Measurements from ENCODE around the gene TPGS1. TPM values are rescaled to one million over a fixed set of nuclear protein-coding genes. Genes with fewer than 3 reads are reported as not detected.

Gene TPGS1
- total and polyA plus RNA-seq, 5 experiments from 2014 or later = 31.5 to 43.3 (median 33.0) TPM

DNA sequence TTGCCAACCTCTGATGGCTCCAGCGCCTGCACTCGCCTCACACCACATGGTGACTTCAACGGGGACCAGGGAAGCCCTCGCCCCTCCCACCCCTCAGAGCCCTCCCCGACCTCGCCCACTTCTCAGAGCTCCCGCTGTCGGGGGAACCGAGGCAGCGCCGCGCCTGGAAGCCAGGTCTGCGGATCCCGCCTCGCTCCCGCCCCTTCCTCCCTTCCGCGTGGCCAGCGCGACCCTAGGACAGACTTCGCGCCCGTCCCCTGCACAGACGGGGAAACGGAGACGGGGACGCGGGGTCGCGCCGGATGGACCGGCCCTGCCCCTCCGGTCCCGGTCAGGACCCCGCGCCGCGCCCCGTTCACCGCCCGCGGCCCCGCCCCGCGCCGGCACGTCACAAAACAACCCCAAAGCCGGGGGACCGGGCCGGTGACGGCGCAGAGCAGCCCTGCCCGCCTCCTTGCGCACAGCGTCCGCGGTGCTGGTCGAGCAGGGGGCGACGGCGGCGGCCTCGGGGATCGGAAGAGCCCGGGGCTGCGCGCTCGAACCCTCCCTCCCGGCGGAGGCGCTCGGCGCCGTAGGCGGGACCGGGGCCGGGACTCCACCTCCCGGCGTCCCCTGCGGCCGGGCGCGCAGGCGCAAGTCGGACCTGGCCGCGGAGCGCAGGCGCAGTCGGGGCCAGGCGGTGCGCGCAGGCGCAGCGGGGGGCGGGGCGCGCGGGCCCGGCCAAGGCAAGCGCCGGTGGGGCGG, 23.9 kb downstream of the TPGS1 start:
- Mint-ChIP-seq H3K27me3 (peaks cover 0 to 3% (median 0%) of the 10 kb centered on the region in 5 donors), H3K27ac (peak overlapping the region in 9 of 10 donors; percentile 32 to 93 (median 90)), H3K4me3 (peak overlapping the region; percentile 75 to 91 (median 81)), H3K36me3 (peaks cover 0 to 3% (median 0%) of the 10 kb centered on the region in 3 donors), H3K9me3 (no peaks in the 10 kb centered on the region), H3K4me1 (peaks cover 10 to 25% (median 15%) of the 10 kb centered on the region in 4 donors)
- DNase-seq = peak; percentile 83 to 97 (median 92)
- POLR2A ChIA-PET = interaction anchor here (0.5 to 5.0 kb wide), 17 partner anchors 9 to 529 kb away, joined by 3 to 55 read pairs (median 4); partner anchors contain the start of genes BSG, GZMM and TPGS1
- peak; percentile 75 to 80 for ATAC-seq

DNA sequence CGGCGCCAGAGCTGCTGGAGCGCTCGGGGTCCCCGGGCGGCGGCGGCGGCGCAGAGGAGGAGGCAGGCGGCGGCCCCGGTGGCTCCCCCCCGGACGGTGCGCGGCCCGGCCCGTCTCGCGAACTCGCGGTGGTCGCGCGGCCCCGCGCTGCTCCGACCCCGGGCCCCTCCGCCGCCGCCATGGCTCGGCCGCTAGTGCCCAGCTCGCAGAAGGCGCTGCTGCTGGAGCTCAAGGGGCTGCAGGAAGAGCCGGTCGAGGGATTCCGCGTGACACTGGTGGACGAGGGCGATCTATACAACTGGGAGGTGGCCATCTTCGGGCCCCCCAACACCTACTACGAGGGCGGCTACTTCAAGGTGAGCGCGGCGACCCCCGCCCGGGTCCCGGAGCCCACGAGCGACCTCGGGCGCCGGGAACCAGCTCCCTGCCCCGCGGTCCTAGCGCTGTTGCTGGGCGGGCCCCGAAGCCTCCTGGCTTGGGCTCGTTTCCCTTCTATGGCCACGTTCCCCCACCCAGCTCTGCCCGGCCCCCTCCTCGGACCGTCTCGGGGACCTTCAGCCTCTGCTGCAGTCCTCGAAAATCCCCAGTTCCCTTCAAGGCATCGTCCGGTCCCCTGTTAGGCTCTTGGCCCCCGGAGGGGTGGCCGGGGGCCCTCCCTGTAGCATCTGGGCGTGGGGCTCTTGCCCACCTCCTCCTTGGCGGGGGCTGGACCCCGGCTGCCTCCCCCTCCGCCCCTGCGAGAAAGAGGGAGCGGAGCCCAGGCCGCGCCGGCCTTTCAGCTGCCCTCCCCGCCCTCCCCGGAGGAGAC, 24.7 kb downstream of the TPGS1 start, which contains the start of gene CDC34:
TSS of gene CDC34 (plus strand) at position 8 of the 808 bp plus-strand sequence. CDS start at position 180, 172 bp downstream.
- Mint-ChIP-seq H3K9me3 (no peaks in the 10 kb centered on the region), H3K27me3 (peaks cover 0 to 3% (median 0%) of the 10 kb centered on the region in 5 donors), H3K36me3 (peaks cover 0 to 7% (median 0%) of the 10 kb centered on the region in 3 donors), H3K27ac (peak within 1 kb of the TSS; percentile 13 to 93 (median 87)), H3K4me1 (peaks cover 10 to 25% (median 15%) of the 10 kb centered on the region in 4 donors), H3K4me3 (peak within 1 kb of the TSS; percentile 78 to 92 (median 88))
- POLR2A ChIA-PET = interaction anchor here (0.5 to 5.0 kb wide), 14 partner anchors 10 to 733 kb away, joined by 3 to 55 read pairs (median 5); partner anchors contain the start of genes BSG, GZMM and TPGS1
- ATAC-seq = peak; percentile 2 to 24
- DNase-seq = no peak

DNA sequence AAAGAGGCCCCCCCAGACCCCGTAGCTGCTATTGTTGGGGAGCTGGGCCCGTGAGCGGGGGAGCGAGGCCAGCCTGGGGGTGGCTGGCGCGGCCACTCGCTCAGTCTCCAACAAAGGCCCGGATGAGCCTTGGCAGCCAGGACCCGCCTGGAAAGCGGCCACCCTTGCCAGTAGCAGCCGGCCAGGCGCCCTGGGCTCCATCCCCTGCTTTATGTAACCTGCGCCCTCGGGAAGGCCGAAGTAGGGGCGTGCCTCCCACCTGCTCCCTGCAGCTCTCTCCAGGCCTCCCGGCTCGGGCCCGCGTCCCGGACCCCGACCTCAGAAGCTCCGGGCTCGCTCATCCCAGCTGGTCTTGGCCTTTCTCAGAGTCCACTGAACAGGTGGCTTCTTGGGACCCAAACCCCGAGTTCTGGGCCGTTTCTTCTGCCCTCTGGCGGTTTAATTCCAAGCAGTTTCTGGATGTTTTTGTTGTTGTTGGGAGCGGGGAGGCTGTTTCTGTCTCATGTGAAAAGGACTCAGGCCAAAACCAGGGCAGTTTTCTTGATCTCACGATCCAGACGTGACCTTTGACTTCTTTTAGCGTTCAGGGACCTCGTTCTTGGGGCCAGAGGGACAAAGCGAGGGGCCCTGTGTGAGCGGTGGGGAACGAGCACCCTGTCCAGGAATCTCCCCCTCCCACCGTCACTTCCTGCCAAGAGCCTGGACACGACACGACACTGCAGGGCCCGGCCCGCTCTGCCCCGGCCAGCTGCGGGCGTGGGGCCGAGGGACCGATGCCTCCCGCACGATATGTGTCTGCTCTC, 25.5 kb downstream of the TPGS1 start:
- peak in 6 of 10 donors; percentile 27 to 70 (median 46) for DNase-seq
- Mint-ChIP-seq H3K27ac (peak overlapping the region; percentile 55 to 91 (median 86)), H3K27me3 (peaks cover 0 to 3% (median 0%) of the 10 kb centered on the region in 5 donors), H3K36me3 (peaks cover 0 to 7% (median 0%) of the 10 kb centered on the region in 3 donors), H3K9me3 (no peaks in the 10 kb centered on the region), H3K4me1 (peaks cover 10 to 25% (median 15%) of the 10 kb centered on the region in 4 donors), H3K4me3 (peak overlapping the region; percentile 78 to 90 (median 88))
- no peak for ATAC-seq
- POLR2A ChIA-PET = interaction anchor here (0.6 to 5.0 kb wide), 12 partner anchors 9 to 733 kb away, joined by 3 to 55 read pairs (median 8); partner anchors contain the start of genes BSG, GZMM and TPGS1

DNA sequence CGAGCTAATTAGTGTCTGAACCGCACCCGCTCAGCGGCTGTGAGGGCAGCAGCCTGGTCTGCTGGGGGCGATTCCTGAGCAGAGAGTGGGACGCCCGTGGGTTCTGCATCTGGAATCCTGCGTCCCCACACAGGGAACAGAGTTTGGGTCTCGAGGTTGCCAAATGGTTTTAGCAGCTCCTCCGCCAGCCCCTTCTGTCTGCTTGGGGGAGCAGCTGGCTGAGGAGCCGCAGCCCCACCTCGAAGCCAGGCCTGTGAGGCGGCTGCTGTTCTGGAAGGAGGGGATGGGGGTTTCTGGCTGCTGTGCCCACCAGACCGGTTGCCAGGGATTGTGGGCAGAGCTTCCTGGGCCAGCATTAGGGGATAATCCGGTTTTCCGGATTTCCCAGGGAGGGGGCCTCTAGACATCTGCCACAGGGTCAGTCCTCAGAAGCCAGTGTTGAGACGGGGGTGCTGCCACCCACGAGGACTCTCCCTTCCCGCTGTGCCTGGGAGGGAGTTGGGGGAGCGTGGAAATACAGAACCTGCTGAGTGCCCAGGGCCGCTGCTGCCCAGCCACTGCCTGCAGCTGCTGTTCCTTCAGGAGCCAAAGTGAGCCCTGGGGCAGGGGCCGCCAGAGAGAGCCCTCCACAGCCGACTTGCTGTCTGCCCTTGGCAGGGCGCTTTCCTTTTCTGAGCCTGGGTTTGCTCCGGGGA, 26.2 kb downstream of the TPGS1 start:
- ATAC-seq = no peak
- Mint-ChIP-seq H3K27ac (peak overlapping the region in 8 of 10 donors; percentile 27 to 86 (median 54)), H3K36me3 (peaks cover 0 to 13% (median 1%) of the 10 kb centered on the region in 3 donors), H3K27me3 (peaks cover 0 to under 1% (median 0%) of the 10 kb centered on the region in 5 donors), H3K4me3 (peak overlapping the region; percentile 59 to 90 (median 88)), H3K9me3 (no peaks in the 10 kb centered on the region), H3K4me1 (peaks cover 10 to 23% (median 17%) of the 10 kb centered on the region in 4 donors)
- DNase-seq = peak in 1 of 10 donors; percentile 56
- POLR2A ChIA-PET = interaction anchor here (0.9 to 5.0 kb wide), 7 partner anchors 9 to 45 kb away, joined by 3 to 55 read pairs (median 5); partner anchors contain the start of genes GZMM and TPGS1

DNA sequence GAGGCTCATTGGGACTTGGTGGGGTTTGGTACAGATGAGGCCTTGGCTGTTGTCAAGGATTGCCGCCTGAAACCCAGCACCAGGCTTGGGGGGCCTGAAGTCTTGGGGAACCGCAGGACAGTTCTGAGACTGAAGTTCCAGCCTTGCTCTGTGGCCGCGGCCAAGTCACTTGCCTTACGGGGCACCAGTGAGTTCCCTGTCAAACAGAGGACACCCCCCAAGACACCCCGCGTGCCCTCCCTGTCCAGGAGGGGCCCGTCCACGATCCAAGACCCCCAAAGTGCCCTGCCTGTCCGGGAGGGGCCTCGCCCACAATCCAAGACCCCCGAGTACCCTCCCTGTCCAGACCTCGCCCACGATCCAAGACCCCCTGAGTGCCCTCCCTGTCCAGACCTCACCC, 26.8 kb downstream of the TPGS1 start:
- Mint-ChIP-seq H3K4me1 (peaks cover 10 to 22% (median 17%) of the 10 kb centered on the region in 4 donors), H3K36me3 (peaks cover 0 to 16% (median 1%) of the 10 kb centered on the region in 3 donors), H3K27ac (peak overlapping the region in 3 of 10 donors; percentile 1 to 38 (median 31)), H3K4me3 (peak overlapping the region in 9 of 10 donors; percentile 22 to 89 (median 66)), H3K27me3 (no peaks in the 10 kb centered on the region), H3K9me3 (no peaks in the 10 kb centered on the region)
- DNase-seq (no peak), ATAC-seq (no peak)
- POLR2A ChIA-PET = interaction anchor here (0.9 to 5.0 kb wide), 4 partner anchors 9 to 24 kb away, joined by 3 to 55 read pairs (median 10); partner anchors contain the start of gene GZMM

DNA sequence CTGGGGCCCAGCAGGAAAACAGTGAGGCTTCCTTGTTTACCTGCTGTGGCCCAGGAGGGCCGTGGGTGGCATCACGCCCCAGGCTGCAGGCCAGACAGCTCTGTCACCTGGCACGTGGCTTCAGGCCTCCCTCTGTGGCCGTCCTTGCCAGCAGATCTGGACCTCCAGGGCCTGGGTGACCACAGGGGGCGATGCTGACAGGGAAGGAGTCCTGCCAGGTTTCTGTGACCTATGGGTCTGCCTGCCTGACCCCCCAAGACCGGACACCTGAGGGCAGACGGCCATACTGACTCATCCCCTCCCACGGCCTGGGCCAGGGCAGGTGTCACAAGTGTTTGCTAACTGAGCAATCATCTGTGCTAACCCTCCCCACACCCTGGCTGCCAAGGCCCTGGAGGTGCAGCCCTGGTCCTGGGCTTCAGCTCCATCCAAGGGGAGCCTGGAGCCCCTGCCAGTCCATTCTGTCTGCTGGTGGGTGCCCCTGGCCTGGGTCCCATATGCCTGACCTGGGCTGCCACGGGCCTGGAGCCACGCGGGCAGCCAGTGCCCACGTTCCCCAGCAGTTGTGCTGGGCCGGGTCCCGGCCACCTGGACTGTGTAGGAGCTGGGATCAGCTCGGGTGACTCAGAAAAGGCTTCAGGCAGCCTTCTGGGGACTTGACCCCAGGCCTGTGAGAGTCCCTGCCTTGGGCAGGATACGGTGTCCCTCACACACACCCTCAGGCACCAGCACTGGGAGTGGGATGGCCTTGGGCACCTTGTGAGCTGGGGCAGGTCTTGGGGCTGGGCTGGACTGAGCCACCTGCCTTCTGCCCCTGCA, 27.9 kb downstream of the TPGS1 start:
- Mint-ChIP-seq H3K36me3 (peaks cover 0 to 21% (median 1%) of the 10 kb centered on the region in 3 donors), H3K27me3 (no peaks in the 10 kb centered on the region), H3K9me3 (no peaks in the 10 kb centered on the region), H3K27ac (peak overlapping the region in 3 of 10 donors; percentile 38 to 67 (median 47)), H3K4me3 (peak overlapping the region in 6 of 10 donors; percentile 25 to 82 (median 52)), H3K4me1 (peaks cover 8 to 20% (median 17%) of the 10 kb centered on the region in 4 donors)
- ATAC-seq (no peak), DNase-seq (peak in 1 of 10 donors; percentile 58)
- POLR2A ChIA-PET = no interaction called here

DNA sequence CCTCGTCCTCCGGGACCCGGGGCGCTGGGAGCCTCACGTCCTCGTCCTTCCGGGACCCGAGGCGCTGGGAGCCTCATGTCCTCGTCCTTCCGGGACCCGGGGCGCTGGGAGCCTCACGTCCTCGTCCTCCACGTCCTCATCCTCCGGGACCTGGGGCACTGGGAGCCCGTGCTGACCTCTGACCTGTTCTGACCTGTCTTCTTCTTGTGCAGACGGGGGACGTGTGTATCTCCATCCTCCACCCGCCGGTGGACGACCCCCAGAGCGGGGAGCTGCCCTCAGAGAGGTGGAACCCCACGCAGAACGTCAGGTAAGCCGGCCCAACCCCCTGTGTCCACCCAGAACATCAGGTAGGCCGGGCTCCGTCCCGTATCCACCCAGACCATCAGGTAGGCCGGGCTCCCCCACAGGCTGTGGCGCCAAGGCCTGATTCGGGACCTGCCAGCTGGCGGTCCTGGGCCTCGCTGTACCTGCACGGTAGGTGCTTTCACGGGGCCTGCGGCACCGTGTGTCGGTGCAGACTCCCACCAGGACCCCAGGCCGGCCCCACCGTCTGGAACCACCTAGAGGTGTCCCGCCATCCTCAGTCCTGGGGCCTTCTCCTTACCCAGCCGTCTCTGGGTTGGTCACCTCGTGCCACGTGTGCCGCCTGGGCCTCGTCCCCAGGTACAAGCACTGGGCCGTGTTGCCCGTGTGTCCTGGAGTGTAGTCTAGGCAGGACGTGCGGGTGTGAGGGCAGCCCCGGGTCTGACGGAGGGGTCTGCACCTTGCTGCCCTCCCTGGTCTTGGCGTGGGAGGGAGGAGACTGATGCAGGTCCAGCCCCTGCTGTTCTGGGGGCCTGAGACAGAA, 29.0 kb downstream of the TPGS1 start:
- ATAC-seq (no peak), DNase-seq (peak in 1 of 10 donors; percentile 57)
- Mint-ChIP-seq H3K9me3 (no peaks in the 10 kb centered on the region), H3K4me1 (peaks cover 8 to 18% (median 17%) of the 10 kb centered on the region in 4 donors), H3K4me3 (no peak overlapping the region), H3K36me3 (peaks cover 0 to 21% (median 1%) of the 10 kb centered on the region in 3 donors), H3K27ac (no peak overlapping the region), H3K27me3 (no peaks in the 10 kb centered on the region)
- POLR2A ChIA-PET = no interaction called here

DNA sequence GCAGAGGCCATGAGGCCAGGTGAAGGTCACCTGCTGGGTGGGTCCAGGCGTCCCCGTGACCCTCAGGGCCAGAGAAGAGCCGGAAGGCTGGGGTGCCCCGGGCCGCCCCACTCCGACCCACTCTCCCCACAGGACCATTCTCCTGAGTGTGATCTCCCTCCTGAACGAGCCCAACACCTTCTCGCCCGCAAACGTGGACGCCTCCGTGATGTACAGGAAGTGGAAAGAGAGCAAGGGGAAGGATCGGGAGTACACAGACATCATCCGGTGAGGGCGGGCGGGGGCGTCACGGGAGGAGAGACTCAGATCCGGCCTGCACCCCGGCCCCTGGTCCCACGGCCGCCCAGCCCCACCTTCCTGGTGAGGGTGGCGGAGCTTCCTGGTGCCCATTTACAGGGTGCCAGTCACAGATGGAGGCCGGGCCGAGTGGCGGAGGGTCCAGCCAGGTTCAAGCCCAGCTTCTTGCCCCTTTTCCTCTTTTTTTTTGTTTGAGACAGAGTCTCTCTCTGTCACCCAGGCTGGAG, 29.6 kb downstream of the TPGS1 start:
- H3K4me1 Mint-ChIP-seq = peaks cover 8 to 18% (median 17%) of the 10 kb centered on the region in 4 donors
- ATAC-seq (no peak), DNase-seq (no peak)
- H3K4me3 Mint-ChIP-seq = no peak overlapping the region
- no peaks in the 10 kb centered on the region for H3K9me3 Mint-ChIP-seq
- H3K27me3 Mint-ChIP-seq = no peaks in the 10 kb centered on the region
- H3K36me3 Mint-ChIP-seq = peaks cover 0 to 21% (median 1%) of the 10 kb centered on the region in 3 donors
- H3K27ac Mint-ChIP-seq = no peak overlapping the region
- POLR2A ChIA-PET = no interaction called here

DNA sequence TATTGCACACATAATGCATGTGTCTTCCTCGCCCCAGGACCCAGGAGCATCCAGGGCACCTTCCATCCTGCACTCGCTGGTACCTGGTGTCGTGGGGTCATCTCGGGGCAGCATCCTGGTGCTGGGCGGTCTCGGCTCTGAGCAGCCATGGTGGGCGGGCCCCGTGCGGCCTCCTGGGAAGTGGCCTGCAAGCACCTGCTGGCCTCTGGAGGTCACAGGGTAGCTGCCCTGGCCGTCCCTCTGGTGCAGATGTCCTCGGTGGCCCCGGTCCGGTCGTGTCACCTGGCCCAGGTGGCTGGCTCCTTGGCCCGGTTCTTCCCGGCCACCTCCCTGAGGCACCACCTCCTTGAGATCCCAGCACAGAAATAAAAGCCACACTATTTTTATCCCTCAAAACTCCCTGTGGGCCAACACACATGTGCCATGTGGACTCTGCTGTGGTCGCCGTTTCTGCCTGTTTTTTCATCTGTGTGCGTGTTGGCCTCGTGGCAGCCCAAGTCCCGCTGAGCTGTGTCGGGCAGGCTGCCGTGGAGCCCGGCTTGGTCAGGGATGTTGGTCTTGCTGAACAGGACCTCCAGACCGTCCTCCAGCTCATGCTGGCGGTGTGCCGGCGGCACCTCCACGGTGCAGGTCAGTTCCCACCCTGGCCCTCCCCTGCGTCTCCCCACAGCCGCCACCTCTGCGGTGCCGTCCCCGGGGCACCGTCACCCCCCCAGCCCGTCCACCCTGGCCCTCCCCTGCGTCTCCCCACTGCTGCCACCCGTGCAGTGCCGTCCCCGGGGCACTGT, 31.5 kb downstream of the TPGS1 start:
- POLR2A ChIA-PET = interaction anchor here (0.6 kb wide), 1 partner anchor 93 kb away, joined by 3 read pairs; no protein-coding TSS in a partner anchor
- no peaks in the 10 kb centered on the region for H3K9me3 Mint-ChIP-seq
- H3K27ac Mint-ChIP-seq = no peak overlapping the region
- ATAC-seq = no peak
- DNase-seq = no peak
- H3K27me3 Mint-ChIP-seq = no peaks in the 10 kb centered on the region
- peaks cover 0 to 21% (median 1%) of the 10 kb centered on the region in 3 donors for H3K36me3 Mint-ChIP-seq
- peaks cover 4 to 14% (median 11%) of the 10 kb centered on the region in 4 donors for H3K4me1 Mint-ChIP-seq
- H3K4me3 Mint-ChIP-seq = no peak overlapping the region
